Vagina (tissue), 2 donors: Measurements from ENCODE around the gene KIF27.

ENCODE experiments used
- POLR2A ChIP-seq, 2 donors: fragments of 450-650 bp; IDR thresholded peaks; one replicate each; pipeline ENCODE4 v1.6.1; 2017; ENCODE audit warnings: antibody characterized with exemption in 2 of 2, mild to moderate bottlenecking in 2 of 2, moderate library complexity in 2 of 2
- POLR2AphosphoS5 ChIP-seq, 2 donors: sonication (generic); formaldehyde crosslinking; IDR thresholded peaks; one replicate each; pipeline ENCODE4 v1.9.0; 2017; ENCODE audit warnings: antibody characterized with exemption in 2 of 2, mild to moderate bottlenecking in 2 of 2, low read depth in 1 of 2; ENCODE audit not compliant: insufficient read depth in 1 of 2
- TF ChIP-seq, protein P1 (sequence below), 3 experiments: fragments of 450-650 bp in 2 of 3; fragments of 200-600 bp in 1 of 3; sonication (generic) in 1 of 3; IDR thresholded peaks; one replicate each; pipeline ENCODE4 v1.5.1; 2017 to 2019; ENCODE audit warnings: antibody characterized with exemption in 3 of 3, mild to moderate bottlenecking in 2 of 3, moderate library complexity in 2 of 3

DNA sequence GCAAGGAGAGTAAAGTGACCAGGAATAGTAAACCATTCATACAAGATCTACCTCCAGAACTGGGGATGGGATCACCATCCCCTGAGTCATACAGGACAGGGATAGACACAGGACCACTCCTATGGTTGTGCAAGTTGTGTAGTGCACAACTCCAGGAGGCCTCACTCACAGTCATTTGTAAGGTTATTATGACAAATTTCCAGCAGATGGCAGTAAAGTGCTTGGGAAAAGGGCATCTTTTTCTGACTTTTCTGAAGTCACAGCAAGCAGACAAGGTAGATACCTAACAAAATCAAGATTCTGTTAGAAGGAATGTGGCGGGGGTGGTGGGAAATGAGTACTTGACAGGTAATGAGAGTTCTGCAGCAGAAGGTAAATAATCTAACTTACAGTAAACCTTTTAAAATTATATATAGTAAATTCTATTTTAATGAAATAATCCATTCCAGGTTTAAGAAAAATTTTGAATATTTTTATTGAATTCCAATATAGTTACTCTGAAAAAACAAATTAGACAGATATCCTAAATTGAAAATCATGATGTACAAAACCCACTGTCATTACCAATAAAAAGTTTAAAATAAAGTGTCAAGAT, 16.7 kb upstream of the KIF27 start:
- TF ChIP-seq, protein P1, sequence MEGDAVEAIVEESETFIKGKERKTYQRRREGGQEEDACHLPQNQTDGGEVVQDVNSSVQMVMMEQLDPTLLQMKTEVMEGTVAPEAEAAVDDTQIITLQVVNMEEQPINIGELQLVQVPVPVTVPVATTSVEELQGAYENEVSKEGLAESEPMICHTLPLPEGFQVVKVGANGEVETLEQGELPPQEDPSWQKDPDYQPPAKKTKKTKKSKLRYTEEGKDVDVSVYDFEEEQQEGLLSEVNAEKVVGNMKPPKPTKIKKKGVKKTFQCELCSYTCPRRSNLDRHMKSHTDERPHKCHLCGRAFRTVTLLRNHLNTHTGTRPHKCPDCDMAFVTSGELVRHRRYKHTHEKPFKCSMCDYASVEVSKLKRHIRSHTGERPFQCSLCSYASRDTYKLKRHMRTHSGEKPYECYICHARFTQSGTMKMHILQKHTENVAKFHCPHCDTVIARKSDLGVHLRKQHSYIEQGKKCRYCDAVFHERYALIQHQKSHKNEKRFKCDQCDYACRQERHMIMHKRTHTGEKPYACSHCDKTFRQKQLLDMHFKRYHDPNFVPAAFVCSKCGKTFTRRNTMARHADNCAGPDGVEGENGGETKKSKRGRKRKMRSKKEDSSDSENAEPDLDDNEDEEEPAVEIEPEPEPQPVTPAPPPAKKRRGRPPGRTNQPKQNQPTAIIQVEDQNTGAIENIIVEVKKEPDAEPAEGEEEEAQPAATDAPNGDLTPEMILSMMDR (IDR thresholded peaks at IDR 0.05) = peak; percentile 55 to 79 (median 73)
- TF ChIP-seq POLR2A (IDR thresholded peaks at IDR 0.05) (no peak), POLR2AphosphoS5 (IDR thresholded peaks at IDR 0.05; ENCODE audit: insufficient read depth in 1 of 2, low read depth in 1 of 2) (peak in 1 of 2 donors; percentile 11)
